ENCODE measurements around the gene CELF2.

DNA sequence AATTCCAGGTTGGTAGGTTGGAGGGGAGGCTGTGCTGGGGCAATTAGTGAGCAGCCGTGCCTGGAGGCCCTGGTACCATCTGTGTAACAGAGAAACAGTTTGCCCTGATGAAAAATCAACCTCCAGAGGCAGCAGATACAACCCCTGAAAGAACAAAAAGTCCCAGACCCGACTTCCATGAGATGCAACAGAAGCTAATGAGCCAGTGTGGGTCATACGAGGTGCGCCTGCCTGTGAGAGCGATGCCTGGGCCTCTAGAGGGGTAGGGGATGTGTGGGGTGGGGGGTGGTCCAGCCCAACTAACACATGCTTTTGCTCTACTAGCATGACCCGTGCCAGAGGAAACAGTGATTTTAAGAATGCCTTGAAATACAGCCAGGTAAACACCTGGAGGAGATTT, 39.3 kb downstream of the CELF2 start:
- no peak for TF ChIP-seq CTCF (IDR thresholded peaks at IDR 0.05)
- no peak for TF ChIP-seq POLR2AphosphoS5 (IDR thresholded peaks at IDR 0.05)
